ENCODE data around the gene PCDHGA7. TPM values are rescaled to one million over a fixed set of nuclear protein-coding genes. Genes with fewer than 3 reads are reported as not detected.

Gene PCDHGA7
- 0.80 and 1.1 TPM in 2 replicates for total RNA-seq

GRCh38 chr5:141382469-141383294, at the start of gene PCDHGA7:
Gene PCDHGA7, plus strand, starts transcription at chr5:141382742. Its CDS starts 158 bp downstream, at chr5:141382900.

GRCh38 chr5:141338538-141339306, 43.8 kb upstream of the PCDHGA7 start, which contains the start of gene PCDHGA2:
Gene PCDHGA2, plus strand, starts transcription at chr5:141338760.

GRCh38 chr5:141343242-141343952, 39.1 kb upstream of the PCDHGA7 start, which contains the start of gene PCDHGA3:
Gene PCDHGA3, plus strand, starts transcription at chr5:141343829. Its CDS starts 205 bp downstream, at chr5:141344034.

GRCh38 chr5:141349917-141350619, 32.5 kb upstream of the PCDHGA7 start, which contains the start of gene PCDHGB1:
Gene PCDHGB1, plus strand, starts transcription at chr5:141350099. Its CDS starts 162 bp downstream, at chr5:141350261.

GRCh38 chr5:141354900-141355469, 27.6 kb upstream of the PCDHGA7 start, which contains the start of gene PCDHGA4:
Gene PCDHGA4, plus strand, starts transcription at chr5:141355021. Its CDS starts 87 bp downstream, at chr5:141355108.

GRCh38 chr5:141359790-141360426, 22.6 kb upstream of the PCDHGA7 start, which contains the start of gene PCDHGB2:
Gene PCDHGB2, plus strand, starts transcription at chr5:141359994. Its CDS starts 142 bp downstream, at chr5:141360136.

GRCh38 chr5:141363952-141364660, 18.4 kb upstream of the PCDHGA7 start, which contains the start of gene PCDHGA5:
Gene PCDHGA5, plus strand, starts transcription at chr5:141364162. Its CDS starts 169 bp downstream, at chr5:141364331.

GRCh38 chr5:141369994-141370848, 12.3 kb upstream of the PCDHGA7 start, which contains the start of gene PCDHGB3:
Gene PCDHGB3, plus strand, starts transcription at chr5:141370242. Its CDS starts 153 bp downstream, at chr5:141370395.

GRCh38 chr5:141373673-141374317, 8.7 kb upstream of the PCDHGA7 start, which contains the start of gene PCDHGA6:
Gene PCDHGA6, plus strand, starts transcription at chr5:141373891. Its CDS starts 193 bp downstream, at chr5:141374084.

GRCh38 chr5:141387557-141388311, 5.2 kb downstream of the PCDHGA7 start, which contains the start of gene PCDHGB4:
Gene PCDHGB4, plus strand, starts transcription at chr5:141387698. Its CDS starts 187 bp downstream, at chr5:141387885.

GRCh38 chr5:141392429-141393198, 10.1 kb downstream of the PCDHGA7 start, which contains the start of gene PCDHGA8:
Gene PCDHGA8, plus strand, starts transcription at chr5:141392633. Its CDS starts 181 bp downstream, at chr5:141392814.

GRCh38 chr5:141397756-141398551, 15.4 kb downstream of the PCDHGA7 start, which contains the start of gene PCDHGB5:
Gene PCDHGB5, plus strand, starts transcription at chr5:141397947. Its CDS starts 181 bp downstream, at chr5:141398128.

GRCh38 chr5:141402553-141403243, 20.2 kb downstream of the PCDHGA7 start, which contains the start of gene PCDHGA9:
Gene PCDHGA9, plus strand, starts transcription at chr5:141402778. Its CDS starts 175 bp downstream, at chr5:141402953.

GRCh38 chr5:141407790-141408505, 25.4 kb downstream of the PCDHGA7 start, which contains the start of gene PCDHGB6:
Gene PCDHGB6, plus strand, starts transcription at chr5:141408021. Its CDS starts 182 bp downstream, at chr5:141408203.

